Fibroblast of lung (primary cell): ENCODE data around the gene BBS1.

Experiments used
- CTCF ChIP-seq, 2 donors: IDR thresholded peaks in 1 of 2; conservative IDR thresholded peaks in 1 of 2; 1 replicate in 1 of 2; 2 replicates in 1 of 2; pipeline ENCODE4 v1.5.1; 2011 to 2012; ENCODE audit warnings: low read length in 2 of 2, control low read depth in 1 of 2, inconsistent platforms in 1 of 2, low read depth in 1 of 2, mild to moderate bottlenecking in 1 of 2
- EZH2 ChIP-seq: IDR thresholded peaks from 2 replicates; pipeline ENCODE4 v1.5.1; 2012; ENCODE audit warnings: low read length, control low read depth, mild to moderate bottlenecking; ENCODE audit errors: missing control alignments

- TF ChIP-seq CTCF (conservative IDR thresholded peaks at IDR 0.05 in 1 of 2, IDR thresholded peaks at IDR 0.05 in 1 of 2; ENCODE audit: low read depth in 1 of 2, low read length in 2 of 2) = no peak
- no peak for TF ChIP-seq EZH2
Observed at GRCh38 chr11:66473608-66474515, 36.6 kb upstream of the BBS1 start.
